OCI-LY3 (cell line): ENCODE measurements around the gene ZMIZ1.

Experiments
- H2AFZ ChIP-seq: fragments of 200-600, 300-600 bp; shearing (Covaris generic); 2 replicates; pipeline ENCODE4 v1.6.0; 2014; ENCODE audit warnings: antibody characterized with exemption, low read depth, low read length
- H3K27ac ChIP-seq: fragments of 200-600, 300-600 bp; sonication (generic); 2 replicates; pipeline ENCODE4 v1.5.1; 2014; ENCODE audit warnings: mild to moderate bottlenecking, low read length, moderate library complexity, mixed read lengths
- H3K27me3 ChIP-seq: fragments of 200-600, 300-600 bp; sonication (generic); 2 replicates; pipeline ENCODE4 v1.6.1; 2014; ENCODE audit warnings: low read depth, low read length, mixed read lengths
- H3K36me3 ChIP-seq: fragments of 200-600, 300-600 bp; sonication (generic); replicated peaks from 2 replicates; pipeline ENCODE3; 2014; ENCODE audit warnings: low read depth, low read length, mixed read lengths
- H3K4me1 ChIP-seq: fragments of 300-600, 200-600 bp; sonication (generic); 2 replicates; pipeline ENCODE4 v1.6.1; 2014; ENCODE audit warnings: low read length, mixed read lengths
- H3K4me2 ChIP-seq: fragments of 200-600, 300-600 bp; sonication (generic); 2 replicates; pipeline ENCODE4 v1.6.1; 2014; ENCODE audit warnings: low read length, mixed read lengths
- H3K4me3 ChIP-seq: fragments of 300-600, 200-600 bp; sonication (generic); 2 replicates; pipeline ENCODE4 v1.5.1; 2014; ENCODE audit warnings: antibody characterized with exemption, mild to moderate bottlenecking, low read length, moderate library complexity
- H3K79me2 ChIP-seq: fragments of 300-600, 200-600 bp; shearing (Covaris generic); 2 replicates; pipeline ENCODE4 v1.6.1; 2014; ENCODE audit warnings: mild to moderate bottlenecking, low read length, mixed read lengths
- H3K9ac ChIP-seq: fragments of 300-600, 200-600 bp; shearing (Covaris generic); 2 replicates; pipeline ENCODE4 v1.6.0; 2014; ENCODE audit warnings: mild to moderate bottlenecking, low read length, moderate library complexity
- H3K9me3 ChIP-seq: fragments of 200-600, 300-600 bp; shearing (Covaris generic); 2 replicates; pipeline ENCODE4 v1.6.1; 2014; ENCODE audit warnings: low read length, mixed read lengths; ENCODE audit not compliant: insufficient read depth
- H4K20me1 ChIP-seq: fragments of 200-600, 300-600 bp; sonication (generic); 2 replicates; pipeline ENCODE4 v1.6.1; 2016; ENCODE audit warnings: low read length, mixed read lengths; ENCODE audit not compliant: insufficient read depth
- CTCF ChIP-seq: fragments of 200-600, 300-600 bp; sonication (generic); IDR thresholded peaks from 2 replicates; pipeline ENCODE4 v1.5.1; 2014; ENCODE audit warnings: antibody characterized with exemption, low read length, low read depth
- EZH2phosphoT487 ChIP-seq: fragments of 200-600 bp; shearing (Covaris generic); IDR thresholded peaks from 2 replicates; pipeline ENCODE4 v1.6.1; 2018; ENCODE audit warnings: antibody characterized with exemption, mixed run types, low read depth

The ZMIZ1 gene

GRCh38 chr10:79314761-79315601 is 246.2 kb downstream of the ZMIZ1 start:
- no peaks in the 10 kb centered on the region for H3K27me3 ChIP-seq

GRCh38 chr10:79315602-79315920 is 246.8 kb downstream of the ZMIZ1 start:
- TF ChIP-seq EZH2phosphoT487, result no peak
- Histone ChIP-seq H4K20me1 (no peaks in the 10 kb centered on the region), H3K9me3 (no peaks in the 10 kb centered on the region), H2AFZ (no peak overlapping the region), H3K79me2 (no peaks in the 10 kb centered on the region), H3K4me2 (no peak overlapping the region), H3K27me3 (no peaks in the 10 kb centered on the region), H3K4me1 (peaks cover 23% of the 10 kb centered on the region), H3K36me3 (no peaks in the 10 kb centered on the region), H3K27ac (no peak overlapping the region), H3K9ac (no peak overlapping the region), H3K4me3 (no peak overlapping the region)

More at GRCh38 chr10:79314761-79315601, 246.2 kb downstream of the ZMIZ1 start:
- Histone ChIP-seq H3K27ac (no peak overlapping the region), H3K36me3 (no peaks in the 10 kb centered on the region), H3K4me2 (no peak overlapping the region), H2AFZ (no peak overlapping the region), H3K4me3 (no peak overlapping the region), H3K9me3 (no peaks in the 10 kb centered on the region), H3K79me2 (no peaks in the 10 kb centered on the region), H3K4me1 (peaks cover 23% of the 10 kb centered on the region), H4K20me1 (no peaks in the 10 kb centered on the region), H3K9ac (no peak overlapping the region)
- no peak for TF ChIP-seq CTCF
- no peak for TF ChIP-seq EZH2phosphoT487

- Histone ChIP-seq H3K9me3 (no peaks in the 10 kb centered on the region), H3K27me3 (no peaks in the 10 kb centered on the region), H4K20me1 (no peaks in the 10 kb centered on the region), H2AFZ (no peak overlapping the region), H3K27ac (no peak overlapping the region), H3K4me3 (no peak overlapping the region), H3K79me2 (no peaks in the 10 kb centered on the region), H3K36me3 (no peaks in the 10 kb centered on the region), H3K4me1 (peaks cover 23% of the 10 kb centered on the region), H3K4me2 (peak overlapping the region; percentile 55), H3K9ac (no peak overlapping the region)
- TF ChIP-seq CTCF (no peak), EZH2phosphoT487 (no peak)
Observed at GRCh38 chr10:79316671-79317431, 248.1 kb downstream of the ZMIZ1 start.

GRCh38 chr10:79318369-79318768 is 249.6 kb downstream of the ZMIZ1 start:
- Histone ChIP-seq H3K9ac (no peak overlapping the region), H3K27ac (no peak overlapping the region), H2AFZ (no peak overlapping the region), H3K79me2 (no peaks in the 10 kb centered on the region), H3K36me3 (no peaks in the 10 kb centered on the region), H3K4me1 (peaks cover 23% of the 10 kb centered on the region), H3K4me3 (no peak overlapping the region), H3K27me3 (no peaks in the 10 kb centered on the region), H3K4me2 (no peak overlapping the region), H4K20me1 (no peaks in the 10 kb centered on the region), H3K9me3 (no peaks in the 10 kb centered on the region)
- TF ChIP-seq EZH2phosphoT487 (no peak), CTCF (no peak)
